HepG2 (cell line): ENCODE measurements around the gene GTF2B. TPM values are rescaled to one million over a fixed set of nuclear protein-coding genes. Genes with fewer than 3 reads are reported as not detected.

Experiments
- AGO1 ChIP-seq: fragments of 200-400 bp; formaldehyde crosslinking; IDR thresholded peaks from 2 replicates; pipeline ENCODE4 v1.6.1; 2017; ENCODE audit warnings: mild to moderate bottlenecking, low read depth, low read length, moderate library complexity; ENCODE audit not compliant: poor library complexity, severe bottlenecking
- ATRX ChIP-seq: sonication (generic); formaldehyde crosslinking; IDR thresholded peaks from 2 replicates; pipeline ENCODE4 v1.4.0; 2020; ENCODE audit warnings: missing genetic modification reagents, borderline replicate concordance
- FOXK2 ChIP-seq: fragments of 450-650 bp; IDR thresholded peaks from 2 replicates; pipeline ENCODE4 v1.6.1; 2016
- HMG20A ChIP-seq: IDR thresholded peaks from 2 replicates; pipeline ENCODE4 v1.6.1; 2016; ENCODE audit warnings: borderline replicate concordance
- KLF9 ChIP-seq: IDR thresholded peaks from 2 replicates; pipeline ENCODE4 v1.6.1; 2016; ENCODE audit warnings: low read depth
- MYNN ChIP-seq: sonication (generic); formaldehyde crosslinking; IDR thresholded peaks from 2 replicates; pipeline ENCODE4 v1.4.0; 2020; ENCODE audit warnings: mild to moderate bottlenecking, low read depth, missing genetic modification reagents
- MZF1 ChIP-seq: sonication (generic); formaldehyde crosslinking; IDR thresholded peaks from 2 replicates; pipeline ENCODE4 v1.8.1; 2023; ENCODE audit warnings: mild to moderate bottlenecking, missing genetic modification reagents, borderline replicate concordance
- PAX8 ChIP-seq: sonication (generic); formaldehyde crosslinking; IDR thresholded peaks from 2 replicates; pipeline ENCODE4 v1.8.0; 2022; ENCODE audit warnings: mild to moderate bottlenecking, missing genetic modification reagents, borderline replicate concordance
- SAP130 ChIP-seq: IDR thresholded peaks from 2 replicates; pipeline ENCODE4 v1.6.1; 2016; ENCODE audit warnings: low read depth
- SPEN ChIP-seq: sonication (generic); formaldehyde crosslinking; IDR thresholded peaks from 2 replicates; pipeline ENCODE4 v1.5.1; 2020; ENCODE audit warnings: low read depth, mild to moderate bottlenecking, missing genetic modification reagents
- ZBED4 ChIP-seq: sonication (generic); formaldehyde crosslinking; IDR thresholded peaks from 2 replicates; pipeline ENCODE4 v1.4.0; 2020; ENCODE audit warnings: missing genetic modification reagents, borderline replicate concordance
- ZBTB37 ChIP-seq: sonication (generic); formaldehyde crosslinking; IDR thresholded peaks from 2 replicates; pipeline ENCODE4 v1.4.0; 2020; ENCODE audit warnings: mild to moderate bottlenecking, missing genetic modification reagents
- ZNF407 ChIP-seq: sonication (generic); formaldehyde crosslinking; IDR thresholded peaks from one replicate; pipeline ENCODE4 v1.5.1; 2020; ENCODE audit warnings: mild to moderate bottlenecking, missing genetic modification reagents; ENCODE audit errors: not compliant biosample characterization
- ZNF691 ChIP-seq: sonication (generic); formaldehyde crosslinking; IDR thresholded peaks from 2 replicates; pipeline ENCODE4 v1.4.0; 2020; ENCODE audit warnings: missing genetic modification reagents, low read depth, mild to moderate bottlenecking, borderline replicate concordance
- ZNF782 ChIP-seq: sonication (generic); formaldehyde crosslinking; IDR thresholded peaks from 2 replicates; pipeline ENCODE4 v1.4.0; 2020; ENCODE audit warnings: missing genetic modification reagents, mild to moderate bottlenecking, borderline replicate concordance
- polyA plus RNA-seq, 8 experiments: library from polyadenylated mRNA; depleted of rRNA in 3 of 8; stranded (reverse) in 7 of 8; unstranded in 1 of 8; fragments of >200 nt; fragmentation: Illumina TruSeq in 4 of 8; extraction: Trizol in 4 of 8; gene quantifications; 2 replicates each; pipeline versions ENCODE4 v1.2.1 to v1.2.3, GENCODE V29; 2011 to 2016; ENCODE audit warnings: low read depth in 4 of 8, missing spikeins in 1 of 8, mixed read lengths in 1 of 8; ENCODE audit not compliant: insufficient read depth in 1 of 8
- total RNA-seq, 5 experiments: library from RNA; depleted of rRNA; stranded (reverse); fragments of >200 nt; fragmentation: Illumina TruSeq; extraction: Trizol; gene quantifications; 2 replicates each; pipeline ENCODE4 v1.2.3, GENCODE V29; 2016; ENCODE audit warnings: low read depth in 1 of 5

GTF2B gene
- total and polyA plus RNA-seq, 2 of the 13 experiments (the other 11 are each of a cell fraction or from before 2014, with no cell fraction given), result 31.5 to 43.4 TPM

- TF ChIP-seq ZNF407 (CRISPR knock-in tag), result no peak
- no peak for TF ChIP-seq MZF1
- TF ChIP-seq PAX8 (CRISPR knock-in tag), result no peak
- TF ChIP-seq MYNN (CRISPR knock-in tag), result no peak
- peak; percentile 69 for TF ChIP-seq SAP130 (CRISPR knock-in tag)
- TF ChIP-seq ZBED4 (CRISPR knock-in tag), result no peak
- TF ChIP-seq FOXK2, result no peak
- TF ChIP-seq SPEN, result no peak
- TF ChIP-seq ZNF782 (CRISPR knock-in tag), result no peak
- TF ChIP-seq ZBTB37 (CRISPR knock-in tag), result peak; percentile 28; the same call in 1 of the 2 replicates
- peak; percentile 76; the same call in 1 of the 2 replicates for TF ChIP-seq HMG20A
- TF ChIP-seq AGO1, result no peak
- no peak for TF ChIP-seq KLF9
- TF ChIP-seq ZNF691 (CRISPR knock-in tag), result no peak
- TF ChIP-seq ATRX (CRISPR knock-in tag), result no peak
Observed at GRCh38 chr1:88935522-88936222, 44.3 kb upstream of the GTF2B start (continued).
